SK-N-MC (cell line): ENCODE results near the gene TMEM54.
A peak's percentile ranks its signal among the peaks of the same experiment; 100 is the strongest.

Source experiments
- EZH2 ChIP-seq: fragments of 200-600 bp; sonication (generic); IDR thresholded peaks from one replicate; pipeline ENCODE4 v1.6.1; 2017; ENCODE audit warnings: antibody characterized with exemption
- POLR2AphosphoS5 ChIP-seq: IDR thresholded peaks from 2 replicates; pipeline ENCODE4 v1.6.1; 2012; ENCODE audit warnings: mild to moderate bottlenecking, low read depth, low read length, borderline replicate concordance

GRCh38 chr1:32893198-32894018 is 7.8 kb downstream of the TMEM54 start:
- TF ChIP-seq POLR2AphosphoS5 (peak; percentile 59; the same call in 1 of the 2 replicates), EZH2 (no peak)
